ENCODE results near the gene CPSF6. TPM values are rescaled to one million over a fixed set of nuclear protein-coding genes. Genes with fewer than 3 reads are reported as not detected.

Gene CPSF6
- total RNA-seq, 1 experiment from 2014 or later: 167 TPM

- ChIA-PET CTCF (interaction anchor here (0.7 to 1.1 kb wide), 2 partner anchors 57 to 279 kb away, joined by 3 to 5 read pairs; partner anchors contain the start of gene LYZ), POLR2A (ENCODE audit: low non-redundant PET) (no interaction called here)
- peaks cover 6% of the 10 kb centered on the region for H3K27me3 ChIP-seq (replicated peaks; ENCODE audit: insufficient read depth, low read depth, low read length, poor library complexity)
- no peaks in the 10 kb centered on the region for H3K9me3 ChIP-seq (ENCODE audit: low read depth, low read length, poor library complexity, severe bottlenecking)
- H3K4me3 ChIP-seq (ENCODE audit: low read depth, low read length, poor library complexity, severe bottlenecking): no peak overlapping the region
- no peak overlapping the region for H3K27ac ChIP-seq (ENCODE audit: low read depth, low read length, poor library complexity, severe bottlenecking)
- DNase-seq (ENCODE audit: low spot score): no peak
- no peaks in the 10 kb centered on the region for H3K4me1 ChIP-seq (ENCODE audit: insufficient read depth, low read length, poor library complexity, severe bottlenecking)
- no peak for TF ChIP-seq EZH2 (IDR thresholded peaks at IDR 0.05; ENCODE audit: borderline replicate concordance, low read depth, low read length, poor library complexity, severe bottlenecking)
- TF ChIP-seq, protein P1, sequence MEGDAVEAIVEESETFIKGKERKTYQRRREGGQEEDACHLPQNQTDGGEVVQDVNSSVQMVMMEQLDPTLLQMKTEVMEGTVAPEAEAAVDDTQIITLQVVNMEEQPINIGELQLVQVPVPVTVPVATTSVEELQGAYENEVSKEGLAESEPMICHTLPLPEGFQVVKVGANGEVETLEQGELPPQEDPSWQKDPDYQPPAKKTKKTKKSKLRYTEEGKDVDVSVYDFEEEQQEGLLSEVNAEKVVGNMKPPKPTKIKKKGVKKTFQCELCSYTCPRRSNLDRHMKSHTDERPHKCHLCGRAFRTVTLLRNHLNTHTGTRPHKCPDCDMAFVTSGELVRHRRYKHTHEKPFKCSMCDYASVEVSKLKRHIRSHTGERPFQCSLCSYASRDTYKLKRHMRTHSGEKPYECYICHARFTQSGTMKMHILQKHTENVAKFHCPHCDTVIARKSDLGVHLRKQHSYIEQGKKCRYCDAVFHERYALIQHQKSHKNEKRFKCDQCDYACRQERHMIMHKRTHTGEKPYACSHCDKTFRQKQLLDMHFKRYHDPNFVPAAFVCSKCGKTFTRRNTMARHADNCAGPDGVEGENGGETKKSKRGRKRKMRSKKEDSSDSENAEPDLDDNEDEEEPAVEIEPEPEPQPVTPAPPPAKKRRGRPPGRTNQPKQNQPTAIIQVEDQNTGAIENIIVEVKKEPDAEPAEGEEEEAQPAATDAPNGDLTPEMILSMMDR (conservative IDR thresholded peaks at IDR 0.05; ENCODE audit: low read depth, low read length): 0 out of 2 replicates have a peak, but pooled peaks have one; percentile 12
- BruUV-seq (replicated peaks): no TSS peak
- H3K36me3 ChIP-seq (ENCODE audit: insufficient read depth, low read length, poor library complexity, severe bottlenecking): no peaks in the 10 kb centered on the region
- intact Hi-C loops (cut with micrococcal nuclease; ENCODE audit: unreplicated experiment): loop anchor here (10.0 kb wide), 1 partner anchor 344 kb away; no protein-coding TSS in a partner anchor
Measured at GRCh38 chr12:69291278-69291593, 51.9 kb downstream of the CPSF6 start.

DNA sequence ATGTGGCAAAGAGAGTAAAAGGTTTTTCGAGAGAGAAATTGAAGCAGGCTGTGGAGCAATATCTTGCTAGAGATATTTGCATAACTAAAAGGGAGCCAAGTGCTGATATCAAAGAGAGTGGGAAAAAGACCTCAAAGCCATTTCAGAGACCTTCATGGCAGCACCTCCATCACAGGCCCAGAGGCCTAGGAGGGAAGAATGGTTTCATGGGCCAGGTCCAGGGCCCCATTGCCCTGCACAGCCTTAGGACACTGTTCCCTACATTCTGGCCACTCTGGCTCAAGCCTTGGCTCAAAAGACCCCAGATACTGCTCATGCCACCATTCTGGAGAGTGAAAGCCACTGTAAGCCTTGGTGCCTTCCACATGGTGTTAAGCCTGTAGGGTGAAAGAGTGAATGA is 58.8 kb downstream of the CPSF6 start:
- no peak overlapping the region for H3K27ac ChIP-seq (ENCODE audit: low read depth, low read length, poor library complexity, severe bottlenecking)
- H3K4me1 ChIP-seq (ENCODE audit: insufficient read depth, low read length, poor library complexity, severe bottlenecking): no peaks in the 10 kb centered on the region
- no peak for DNase-seq (ENCODE audit: low spot score)
- peaks cover 6% of the 10 kb centered on the region for H3K27me3 ChIP-seq (replicated peaks; ENCODE audit: insufficient read depth, low read depth, low read length, poor library complexity)
- ChIA-PET CTCF (interaction anchor here (0.7 kb wide), 1 partner anchor 336 kb away, joined by 3 read pairs; no protein-coding TSS in a partner anchor), POLR2A (ENCODE audit: low non-redundant PET) (no interaction called here)
- TF ChIP-seq, protein P1 (conservative IDR thresholded peaks at IDR 0.05; ENCODE audit: low read depth, low read length): no peak
- TF ChIP-seq EZH2 (IDR thresholded peaks at IDR 0.05; ENCODE audit: borderline replicate concordance, low read depth, low read length, poor library complexity, severe bottlenecking): no peak
- BruUV-seq (replicated peaks): no TSS peak
- intact Hi-C loops (cut with micrococcal nuclease; ENCODE audit: unreplicated experiment): loop anchor here (10.0 kb wide), 1 partner anchor 337 kb away; no protein-coding TSS in a partner anchor
- no peaks in the 10 kb centered on the region for H3K9me3 ChIP-seq (ENCODE audit: low read depth, low read length, poor library complexity, severe bottlenecking)
- H3K36me3 ChIP-seq (ENCODE audit: insufficient read depth, low read length, poor library complexity, severe bottlenecking): no peaks in the 10 kb centered on the region
- no peak overlapping the region for H3K4me3 ChIP-seq (ENCODE audit: low read depth, low read length, poor library complexity, severe bottlenecking)

- ChIA-PET POLR2A (ENCODE audit: low non-redundant PET) (no interaction called here), CTCF (no interaction called here)
- Histone ChIP-seq H3K9me3 (ENCODE audit: low read depth, low read length, poor library complexity, severe bottlenecking) (no peaks in the 10 kb centered on the region), H3K4me3 (ENCODE audit: low read depth, low read length, poor library complexity, severe bottlenecking) (no peak overlapping the region), H3K4me1 (ENCODE audit: insufficient read depth, low read length, poor library complexity, severe bottlenecking) (no peaks in the 10 kb centered on the region), H3K27me3 (replicated peaks; ENCODE audit: insufficient read depth, low read depth, low read length, poor library complexity) (peaks cover 6% of the 10 kb centered on the region), H3K27ac (ENCODE audit: low read depth, low read length, poor library complexity, severe bottlenecking) (no peak overlapping the region), H3K36me3 (ENCODE audit: insufficient read depth, low read length, poor library complexity, severe bottlenecking) (no peaks in the 10 kb centered on the region)
- intact Hi-C loops (cut with micrococcal nuclease; ENCODE audit: unreplicated experiment): loop anchor here (10.0 kb wide), 1 partner anchor 336 kb away; no protein-coding TSS in a partner anchor
- TF ChIP-seq, protein P1 (conservative IDR thresholded peaks at IDR 0.05; ENCODE audit: low read depth, low read length): no peak
- no peak for TF ChIP-seq EZH2 (IDR thresholded peaks at IDR 0.05; ENCODE audit: borderline replicate concordance, low read depth, low read length, poor library complexity, severe bottlenecking)
- DNase-seq (ENCODE audit: low spot score): no peak
- no TSS peak for BruUV-seq (replicated peaks)
Measured at GRCh38 chr12:69298947-69299346, 59.6 kb downstream of the CPSF6 start.
